IMR-90 (cell line): ENCODE data around the gene ROBO3. TPM values are rescaled to one million over a fixed set of nuclear protein-coding genes. Genes with fewer than 3 reads are reported as not detected.
A peak's percentile ranks its signal among the peaks of the same experiment; 100 is the strongest.

ENCODE experiments used
- ATAC-seq: fragments of 200-7000 bp; cut with Tn5 transposase; 2 replicates; pipeline ENCODE4 v1.9.1; 2020; ENCODE audit warnings: low read depth, mild to moderate bottlenecking, moderate library complexity
- BruUV-seq: library from RNA; stranded (reverse); fragments of 400-500 nt; replicated peaks from 2 replicates; lab custom pipeline; 2021; lab: Mats Ljungman, UMichigan
- CTCF ChIA-PET: fragments of 300-600 bp; formaldehyde crosslinking; extraction: SDS; loops from one replicate; lab custom pipeline; 2021; ENCODE audit warnings: antibody characterized with exemption; lab: Yijun Ruan, JAX
- POLR2A ChIA-PET: fragments of 300-600 bp; sonication (Branson Sonifier 250); formaldehyde crosslinking; loops from one replicate; lab custom pipeline; 2022; ENCODE audit warnings: antibody characterized with exemption; ENCODE audit not compliant: unreplicated experiment; lab: Charles Lee
- DNase-seq: peaks from one replicate; pipeline ENCODE4 v3.0.0; 2013
- H2AFZ ChIP-seq: replicated peaks from 2 replicates; pipeline ENCODE3; 2013; ENCODE audit warnings: low read length, mild to moderate bottlenecking; ENCODE audit not compliant: poor library complexity
- H2AK5ac ChIP-seq: 2 replicates; pipeline ENCODE4 v1.6.1; 2013; ENCODE audit warnings: low read depth, low read length, inconsistent platforms
- H2AK9ac ChIP-seq: replicated peaks from 2 replicates; pipeline ENCODE3; 2013; ENCODE audit warnings: mild to moderate bottlenecking, low read depth, low read length, moderate library complexity; ENCODE audit not compliant: poor library complexity
- H2BK120ac ChIP-seq: 2 replicates; pipeline ENCODE4 v1.6.1; 2013; ENCODE audit warnings: low read depth, low read length, inconsistent platforms
- H2BK15ac ChIP-seq: 3 replicates; pipeline ENCODE4 v1.6.1; 2013; ENCODE audit warnings: low read depth, low read length, inconsistent platforms
- H2BK20ac ChIP-seq: 2 replicates; pipeline ENCODE4 v1.6.1; 2013; ENCODE audit warnings: low read depth, mild to moderate bottlenecking, inconsistent platforms, low read length, moderate library complexity
- H2BK5ac ChIP-seq: 2 replicates; pipeline ENCODE4 v1.6.1; 2013; ENCODE audit warnings: mild to moderate bottlenecking, low read depth, low read length, inconsistent platforms; ENCODE audit not compliant: poor library complexity, severe bottlenecking
- H3K14ac ChIP-seq: replicated peaks from 2 replicates; pipeline ENCODE4 v1.6.1; 2013; ENCODE audit warnings: low read depth, low read length, inconsistent platforms
- H3K18ac ChIP-seq: 2 replicates; pipeline ENCODE4 v1.6.1; 2013; ENCODE audit warnings: low read depth, low read length, control low read depth
- H3K23ac ChIP-seq: 2 replicates; pipeline ENCODE4 v1.6.1; 2013; ENCODE audit warnings: low read depth, low read length, inconsistent platforms
- H3K27ac ChIP-seq: 2 replicates; pipeline ENCODE4 v1.5.1; 2013; ENCODE audit warnings: mild to moderate bottlenecking, control low read depth, low read length; ENCODE audit not compliant: insufficient read depth
- H3K27me3 ChIP-seq: 2 replicates; pipeline ENCODE4 v1.6.1; 2013; ENCODE audit warnings: low read length; ENCODE audit not compliant: control insufficient read depth, insufficient read depth
- H3K36me3 ChIP-seq: 2 replicates; pipeline ENCODE4 v1.6.1; 2013; ENCODE audit warnings: low read length, mixed read lengths; ENCODE audit not compliant: control insufficient read depth, insufficient read depth
- H3K4ac ChIP-seq: 2 replicates; pipeline ENCODE4 v1.6.1; 2013; ENCODE audit warnings: low read depth, low read length, inconsistent platforms
- H3K4me1 ChIP-seq: 2 replicates; pipeline ENCODE4 v1.6.1; 2013; ENCODE audit warnings: low read length, mixed read lengths; ENCODE audit not compliant: control insufficient read depth, insufficient read depth
- H3K4me2 ChIP-seq: 2 replicates; pipeline ENCODE4 v1.6.1; 2013; ENCODE audit warnings: low read depth, mild to moderate bottlenecking, control low read depth, low read length, moderate library complexity
- H3K4me3 ChIP-seq: 2 replicates; pipeline ENCODE4 v1.5.1; 2013; ENCODE audit warnings: low read depth, mild to moderate bottlenecking, control low read depth, low read length, moderate library complexity; ENCODE audit not compliant: insufficient read depth
- H3K56ac ChIP-seq: 2 replicates; pipeline ENCODE4 v1.6.1; 2013; ENCODE audit warnings: low read length, inconsistent platforms; ENCODE audit not compliant: insufficient read depth; ENCODE audit errors: extremely low read depth
- H3K79me1 ChIP-seq, 2 experiments: 2 replicates each; pipeline ENCODE4 v1.6.1; 2013; ENCODE audit warnings: low read length in 2 of 2, inconsistent platforms in 1 of 2, low read depth in 1 of 2
- H3K9ac ChIP-seq: 2 replicates; pipeline ENCODE4 v1.6.1; 2013; ENCODE audit warnings: low read depth, low read length, control low read depth
- H3K9me1 ChIP-seq: 2 replicates; pipeline ENCODE4 v1.6.1; 2013; ENCODE audit warnings: low read length, inconsistent platforms; ENCODE audit not compliant: insufficient read depth
- H3K9me3 ChIP-seq: 2 replicates; pipeline ENCODE4 v1.6.1; 2013; ENCODE audit warnings: low read length; ENCODE audit not compliant: control insufficient read depth, insufficient read depth
- H4K20me1 ChIP-seq: 2 replicates; pipeline ENCODE4 v1.6.1; 2013; ENCODE audit warnings: low read length, inconsistent platforms; ENCODE audit not compliant: insufficient read depth
- H4K5ac ChIP-seq: 2 replicates; pipeline ENCODE4 v1.6.1; 2013; ENCODE audit warnings: mild to moderate bottlenecking, low read depth, low read length, control low read depth
- H4K8ac ChIP-seq, 2 experiments: 2 replicates each; pipeline ENCODE4 v1.6.1; 2013; ENCODE audit warnings: low read depth in 2 of 2, low read length in 2 of 2, control low read depth in 1 of 2, inconsistent platforms in 1 of 2
- H4K91ac ChIP-seq: 2 replicates; pipeline ENCODE4 v1.6.1; 2013; ENCODE audit warnings: low read depth, low read length, inconsistent platforms; ENCODE audit not compliant: insufficient read depth
- BHLHE40 ChIP-seq: fragments of 150-350 bp; IDR thresholded peaks from 2 replicates; pipeline ENCODE4 v1.6.1; 2016; ENCODE audit warnings: mild to moderate bottlenecking, low read depth, low read length
- CEBPB ChIP-seq: IDR thresholded peaks from 2 replicates; pipeline ENCODE4 v1.6.1; 2012; ENCODE audit warnings: low read depth, low read length, improper control_type of control experiment
- CHD1 ChIP-seq: IDR thresholded peaks from 2 replicates; pipeline ENCODE4 v1.6.1; 2012; ENCODE audit warnings: low read depth, low read length, improper control_type of control experiment
- CTCF ChIP-seq: conservative IDR thresholded peaks from 2 replicates; pipeline ENCODE4 v1.5.1; 2012; ENCODE audit warnings: mild to moderate bottlenecking, low read depth, low read length, improper control_type of control experiment
- ELK1 ChIP-seq: fragments of 150-350 bp; IDR thresholded peaks from 2 replicates; pipeline ENCODE4 v1.6.1; 2016; ENCODE audit warnings: low read depth, mild to moderate bottlenecking, low read length, moderate library complexity, borderline replicate concordance
- FOS ChIP-seq: fragments of 150-350 bp; IDR thresholded peaks from 2 replicates; pipeline ENCODE4 v1.6.1; 2016; ENCODE audit warnings: low read depth, low read length
- MAFK ChIP-seq: IDR thresholded peaks from 2 replicates; pipeline ENCODE4 v1.6.1; 2012; ENCODE audit warnings: low read depth, low read length, improper control_type of control experiment
- MAZ ChIP-seq: IDR thresholded peaks from 2 replicates; pipeline ENCODE4 v1.6.1; 2012; ENCODE audit warnings: low read depth, mild to moderate bottlenecking, low read length, improper control_type of control experiment, moderate library complexity, borderline replicate concordance
- MXI1 ChIP-seq: IDR thresholded peaks from 2 replicates; pipeline ENCODE4 v1.6.1; 2012; ENCODE audit warnings: low read depth, mild to moderate bottlenecking, low read length, moderate library complexity, borderline replicate concordance
- NFE2L2 ChIP-seq: fragments of 150-350 bp; IDR thresholded peaks from 2 replicates; pipeline ENCODE4 v1.6.1; 2016; ENCODE audit warnings: low read depth, mild to moderate bottlenecking, low read length
- POLR2A ChIP-seq: IDR thresholded peaks from 2 replicates; pipeline ENCODE4 v1.6.1; 2012; ENCODE audit warnings: mild to moderate bottlenecking, low read depth, low read length
- RAD21 ChIP-seq: IDR thresholded peaks from 2 replicates; pipeline ENCODE4 v1.6.1; 2012; ENCODE audit warnings: low read length, improper control_type of control experiment
- RCOR1 ChIP-seq: IDR thresholded peaks from 2 replicates; pipeline ENCODE4 v1.6.1; 2012; ENCODE audit warnings: mild to moderate bottlenecking, low read length, improper control_type of control experiment; ENCODE audit not compliant: insufficient replicate concordance
- RFX5 ChIP-seq: IDR thresholded peaks from 2 replicates; pipeline ENCODE4 v1.8.0; 2012; ENCODE audit warnings: low read depth, mild to moderate bottlenecking, low read length, moderate library complexity
- SMC3 ChIP-seq: fragments of 150-350 bp; IDR thresholded peaks from 2 replicates; pipeline ENCODE4 v1.6.1; 2016; ENCODE audit warnings: low read depth, mild to moderate bottlenecking, antibody characterized with exemption, low read length, moderate library complexity
- USF2 ChIP-seq: fragments of 150-350 bp; IDR thresholded peaks from 2 replicates; pipeline ENCODE4 v1.6.1; 2017; ENCODE audit warnings: mild to moderate bottlenecking, antibody characterized with exemption, low read length, low read depth
- WGBS, 2 experiments: methylation state at CpG; one replicate each; pipeline versions ENCODE4 v1.1.5 to v1.1.7; 2013; ENCODE audit warnings: missing lambda C conversion rate in 2 of 2; ENCODE audit not compliant: insufficient read length in 1 of 2; ENCODE audit errors: extremely low coverage in 2 of 2; 5-methylcytosine and 5-hydroxymethylcytosine counted together
- dilution Hi-C: fragments of 300-500 bp; cut with HindIII; formaldehyde crosslinking; loops from one replicate; pipeline ENCODE4 v1.14.3; 2018; ENCODE audit warnings: low sequenced_read_pairs; ENCODE audit not compliant: unreplicated experiment
- in situ Hi-C: fragments of 300-500 bp; cut with MboI; formaldehyde crosslinking; loops from 3 replicates; pipeline ENCODE4 v1.14.3; 2019; ENCODE audit warnings: low sequenced_read_pairs, inconsistent platforms, mixed read lengths
- intact Hi-C: fragments of 100-400 bp; cut with micrococcal nuclease; formaldehyde crosslinking; loops from 2 replicates; pipeline ENCODE4 v1.10.0; 2022
- polyA plus RNA-seq, 3 experiments: library from polyadenylated mRNA; depleted of rRNA; stranded (reverse); fragments of >200 nt; gene quantifications; 2 replicates each; pipeline ENCODE4 v1.2.3, GENCODE V29; 2012; ENCODE audit warnings: low replicate concordance in 1 of 3
- total RNA-seq: library from RNA; depleted of rRNA; stranded (reverse); fragments of >200 nt; gene quantifications from 2 replicates; pipeline ENCODE4 v1.2.3, GENCODE V29; 2012

ROBO3 gene
- total and polyA plus RNA-seq, 2 of the 4 experiments (the other 2 are of a cell fraction) = 12.0 to 54.1 TPM

GRCh38 chr11:124835918-124836317 is 29.3 kb upstream of the ROBO3 start:
- H2AK5ac ChIP-seq = no peak overlapping the region
- H3K9me1 ChIP-seq = no peaks in the 10 kb centered on the region
- dilution Hi-C loops = no loop called here
- H3K9me3 ChIP-seq = no peaks in the 10 kb centered on the region
- in situ Hi-C loops = loop anchor here (10.0 kb wide), 2 partner anchors 71 to 191 kb away; partner anchors contain the start of gene ESAM
- no peaks in the 10 kb centered on the region; the same call in 1 of the 2 replicates for H3K4me1 ChIP-seq
- no peak overlapping the region for H2BK5ac ChIP-seq
- no peak overlapping the region for H2AFZ ChIP-seq
- no peak overlapping the region for H3K4ac ChIP-seq
- H2BK120ac ChIP-seq = no peak overlapping the region
- no peaks in the 10 kb centered on the region for H3K36me3 ChIP-seq
- H3K79me1 ChIP-seq = no peaks in the 10 kb centered on the region
- H3K18ac ChIP-seq = no peak overlapping the region
- H3K4me2 ChIP-seq = no peak overlapping the region
- H2BK15ac ChIP-seq = no peak overlapping the region
- H2BK20ac ChIP-seq = no peak overlapping the region
- no peak overlapping the region for H4K5ac ChIP-seq
- no peaks in the 10 kb centered on the region for H4K20me1 ChIP-seq
- ChIA-PET POLR2A (no interaction called here), CTCF (interaction anchor here (1.0 kb wide), 2 partner anchors 9 to 174 kb away, joined by 3 read pairs; no protein-coding TSS in a partner anchor)
- no peak overlapping the region for H2AK9ac ChIP-seq
- no peak for DNase-seq
- H3K4me3 ChIP-seq = no peak overlapping the region
- no peak overlapping the region for H3K56ac ChIP-seq
- TF ChIP-seq RCOR1 (no peak), MAZ (no peak), CHD1 (no peak), MAFK (no peak), USF2 (no peak), FOS (no peak), SMC3 (no peak), BHLHE40 (no peak), NFE2L2 (no peak), RFX5 (no peak), ELK1 (no peak), CTCF (no peak), POLR2A (no peak), MXI1 (no peak), RAD21 (no peak), CEBPB (no peak)
- H3K27ac ChIP-seq = no peak overlapping the region
- BruUV-seq = no TSS peak
- no peak overlapping the region for H4K91ac ChIP-seq
- H3K14ac ChIP-seq = no peak overlapping the region
- 94% methylated on average over 2 of the region's 8 CpGs; no CpG with 5 or more reads in 1 of the 2 experiments for WGBS, 2 experiments
- intact Hi-C loops = loop anchor here (2.0 kb wide), 4 partner anchors 35 to 423 kb away; partner anchors contain the start of genes CCDC15 and MSANTD2
- peaks cover 42% of the 10 kb centered on the region for H3K27me3 ChIP-seq
- H3K9ac ChIP-seq = no peak overlapping the region
- H4K8ac ChIP-seq = 0 out of 4 replicates have a peak overlapping the region, but pooled peaks of 1 of the 2 experiments have one; percentile 70
- no peak for ATAC-seq
- H3K23ac ChIP-seq = no peak overlapping the region
